ENCODE results near the gene SFMBT2.
"Not testable (repeated sequence)": the region's sequence is repeated elsewhere in the genome, so short reads cannot be mapped to it uniquely, and the experiment has no call there.

The SFMBT2 gene

GRCh38 chr10:7400068-7400715 lies 10.6 kb downstream of the SFMBT2 start:
- DNase-seq, result no peak

DNA sequence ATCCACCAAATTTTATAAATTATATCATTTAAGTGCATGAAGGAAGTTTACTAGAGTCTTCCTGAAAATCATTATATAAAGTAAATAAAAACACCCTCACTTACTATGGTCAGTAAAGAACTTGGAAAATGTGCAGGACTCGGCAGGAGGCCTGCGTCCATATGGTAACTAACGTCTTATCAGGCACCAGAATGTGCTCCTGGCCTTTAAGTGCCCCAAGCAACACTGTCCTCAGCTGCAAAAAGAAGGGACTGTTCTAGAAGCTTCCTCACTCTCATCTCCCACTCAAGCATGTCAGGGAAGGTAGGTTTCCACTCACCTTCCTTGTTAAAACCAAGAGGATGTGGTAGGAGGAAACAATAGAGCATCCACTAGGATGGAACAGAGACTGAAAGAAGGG lies 11.3 kb downstream of the SFMBT2 start:
- no peak for DNase-seq

GRCh38 chr10:7397049-7398035 lies 13.5 kb downstream of the SFMBT2 start:
- DNase-seq, result no peak

DNA sequence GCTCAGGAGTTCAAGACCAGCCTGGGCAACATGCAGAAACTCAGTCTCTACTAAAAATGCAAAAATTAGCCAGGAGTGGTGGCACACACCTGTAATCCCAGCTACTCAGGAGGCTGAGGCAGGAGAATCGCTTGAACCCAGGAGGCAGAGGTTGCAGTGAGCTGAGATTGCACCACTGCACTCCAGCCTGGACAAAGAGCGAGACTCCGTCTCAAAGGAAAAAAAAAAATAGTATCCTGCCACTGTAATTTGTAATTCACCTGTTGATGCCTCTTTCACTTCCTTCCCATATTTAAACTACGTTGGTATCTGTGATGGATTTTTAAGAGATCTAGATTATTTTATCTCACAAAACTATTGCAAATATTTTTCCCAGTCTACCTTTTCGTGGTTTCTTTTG lies 18.5 kb downstream of the SFMBT2 start:
- not testable (repeated sequence) for DNase-seq

GRCh38 chr10:7391748-7392147 lies 19.1 kb downstream of the SFMBT2 start:
- DNase-seq, result no peak

- DNase-seq, result not testable (repeated sequence)
Observed at GRCh38 chr10:7390689-7391110, 20.1 kb downstream of the SFMBT2 start.

DNA sequence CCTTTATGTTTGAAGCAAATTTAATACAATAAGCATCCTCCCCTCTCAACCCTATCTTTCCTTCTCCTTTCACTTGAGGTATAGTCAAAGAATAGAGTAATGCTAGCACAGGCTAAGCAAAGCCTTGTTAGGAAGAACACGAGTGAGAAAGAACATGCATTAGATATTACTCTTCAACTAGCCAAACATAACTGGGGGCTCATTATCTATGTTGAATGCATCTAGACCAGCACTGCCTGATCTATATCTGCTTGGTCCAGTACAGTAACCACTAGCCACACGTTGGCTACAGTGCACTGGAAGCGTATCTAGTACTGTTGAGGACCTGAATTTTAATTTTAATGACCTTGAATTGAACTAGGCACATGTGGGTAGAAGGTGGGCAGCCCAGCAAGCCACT lies 21.0 kb downstream of the SFMBT2 start:
- no peak for DNase-seq

- DNase-seq, result no peak
Observed at GRCh38 chr10:7389346-7389745, 21.5 kb downstream of the SFMBT2 start.

DNA sequence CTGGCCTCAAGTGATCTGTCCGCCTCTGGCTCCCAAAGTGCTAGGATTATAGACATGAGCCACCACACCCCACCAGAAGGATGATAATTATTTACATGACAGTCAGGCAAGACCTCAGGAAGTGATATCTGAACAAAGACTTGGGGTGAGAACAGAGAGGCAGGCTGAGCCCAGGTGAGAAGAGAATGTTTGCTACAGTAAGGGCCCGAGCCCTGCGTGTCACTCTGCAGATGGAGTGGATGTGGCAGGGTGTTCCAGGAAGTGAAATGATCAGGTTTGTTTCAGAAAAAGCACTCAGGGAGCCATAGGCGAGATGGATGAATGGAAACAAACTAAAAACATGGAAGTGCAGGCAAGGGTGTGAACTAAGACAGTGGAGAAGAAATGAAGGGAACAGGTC lies 22.2 kb downstream of the SFMBT2 start:
- DNase-seq, result peak; percentile 16 to 41

GRCh38 chr10:7388149-7388548 lies 22.7 kb downstream of the SFMBT2 start:
- not testable (repeated sequence) for DNase-seq

DNA sequence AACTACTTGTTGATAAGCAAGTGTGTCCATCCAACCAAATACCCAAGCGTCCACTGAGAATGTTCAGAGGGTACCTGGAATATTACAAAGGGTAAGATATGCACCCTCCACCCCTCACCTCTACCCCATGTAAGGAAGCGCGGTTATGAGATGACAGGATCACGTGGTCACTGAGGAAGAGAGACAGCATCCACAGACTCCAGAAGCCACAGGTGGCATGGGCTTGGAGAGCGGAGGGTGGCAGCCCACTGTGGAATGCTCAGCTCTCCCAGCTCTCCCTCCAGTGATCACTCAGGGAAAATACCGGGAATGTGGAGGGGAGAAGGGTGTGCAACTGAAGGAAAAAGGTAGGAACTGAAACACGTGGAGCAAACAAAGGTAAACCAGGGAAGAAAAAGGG lies 25.7 kb downstream of the SFMBT2 start:
- no peak for DNase-seq

GRCh38 chr10:7383442-7383841 lies 27.4 kb downstream of the SFMBT2 start:
- DNase-seq, result peak in 1 of 2 donors; percentile 18

DNA sequence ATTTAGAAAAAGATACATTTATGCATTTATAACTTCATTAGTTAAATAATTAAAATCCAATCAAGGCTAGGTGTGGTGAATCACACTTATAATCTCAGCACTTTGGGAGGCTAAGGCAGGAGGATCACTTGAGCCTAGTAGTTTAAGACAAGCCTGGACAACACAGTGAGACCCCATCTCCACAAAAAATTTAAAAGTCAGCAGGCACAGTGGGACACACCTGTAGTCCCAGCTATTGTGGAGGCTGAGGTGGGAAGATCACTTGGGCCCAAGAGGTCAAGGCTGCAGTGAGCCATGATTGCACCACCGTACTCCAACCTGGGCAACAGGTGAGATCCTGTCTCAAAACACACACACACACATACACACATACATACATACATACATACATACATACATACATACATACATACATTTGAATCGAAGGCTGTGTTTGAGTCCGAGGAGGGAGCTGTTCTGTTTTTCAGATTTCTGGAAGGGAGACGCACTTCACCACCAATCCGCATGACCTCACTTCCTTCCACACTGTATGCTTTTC lies 30.1 kb downstream of the SFMBT2 start:
- no peak for DNase-seq

- DNase-seq, result peak in 1 of 2 donors; percentile 5
Observed at GRCh38 chr10:7378602-7379403, 32.0 kb downstream of the SFMBT2 start.

- no peak for DNase-seq
Observed at GRCh38 chr10:7377614-7378248, 33.1 kb downstream of the SFMBT2 start.

GRCh38 chr10:7374795-7375194 lies 36.0 kb downstream of the SFMBT2 start:
- no peak for DNase-seq

GRCh38 chr10:7373039-7373438 lies 37.8 kb downstream of the SFMBT2 start:
- no peak for DNase-seq

GRCh38 chr10:7372504-7372903 lies 38.3 kb downstream of the SFMBT2 start:
- no peak for DNase-seq

GRCh38 chr10:7370511-7370910 lies 40.3 kb downstream of the SFMBT2 start:
- DNase-seq, result no peak

DNA sequence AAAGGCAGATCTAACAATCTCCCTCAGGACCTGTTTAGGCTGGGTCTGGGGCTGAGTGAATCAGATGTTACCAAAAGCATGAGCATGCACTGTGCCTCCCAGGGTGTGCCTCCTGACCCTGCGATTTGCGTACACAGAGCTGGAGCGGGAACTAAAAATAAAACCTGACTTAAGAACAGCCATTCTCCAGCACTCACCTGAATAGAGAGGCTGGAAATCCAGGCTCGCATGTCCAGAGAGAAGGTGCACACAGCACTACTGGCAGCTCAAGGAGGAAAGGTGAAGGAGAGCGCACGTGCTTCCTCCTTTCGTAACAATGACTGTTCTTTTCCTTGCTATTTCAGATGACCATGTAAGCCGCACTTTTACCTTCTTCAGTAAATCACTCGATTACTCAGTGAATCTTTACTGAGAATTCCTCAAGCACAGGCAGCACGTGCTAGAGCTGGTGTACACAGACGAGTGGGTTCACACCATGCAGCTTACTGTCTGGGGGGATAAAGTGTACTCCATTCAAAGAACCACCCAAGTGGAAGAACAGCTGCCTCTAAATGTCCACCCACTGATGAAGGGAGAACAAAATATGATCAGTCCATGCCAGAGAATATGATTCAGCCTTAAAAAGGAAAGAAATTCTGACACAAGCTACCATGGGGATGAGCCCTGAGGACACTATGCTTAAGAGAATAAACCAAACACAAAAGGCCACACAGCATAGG lies 45.6 kb downstream of the SFMBT2 start:
- no peak for DNase-seq

DNA sequence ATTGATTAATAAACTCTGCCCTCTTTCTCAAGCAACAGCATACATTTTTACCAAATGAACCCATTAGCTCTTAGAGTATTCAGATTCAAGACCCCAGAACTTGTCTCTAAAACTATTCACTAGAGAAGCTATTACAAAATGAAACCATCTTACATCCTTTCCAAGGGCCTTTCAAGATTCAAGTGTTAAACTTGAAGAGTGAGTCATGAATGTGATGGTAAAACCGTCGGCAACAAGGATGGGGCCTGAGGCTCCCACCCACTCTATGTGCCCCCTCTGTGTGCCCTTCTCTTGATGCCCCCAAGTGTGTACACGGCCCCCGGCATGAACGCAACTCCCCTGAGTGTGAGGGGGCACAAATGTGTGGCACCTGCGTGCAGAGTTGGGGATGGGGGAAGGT lies 46.4 kb downstream of the SFMBT2 start:
- no peak for DNase-seq

DNA sequence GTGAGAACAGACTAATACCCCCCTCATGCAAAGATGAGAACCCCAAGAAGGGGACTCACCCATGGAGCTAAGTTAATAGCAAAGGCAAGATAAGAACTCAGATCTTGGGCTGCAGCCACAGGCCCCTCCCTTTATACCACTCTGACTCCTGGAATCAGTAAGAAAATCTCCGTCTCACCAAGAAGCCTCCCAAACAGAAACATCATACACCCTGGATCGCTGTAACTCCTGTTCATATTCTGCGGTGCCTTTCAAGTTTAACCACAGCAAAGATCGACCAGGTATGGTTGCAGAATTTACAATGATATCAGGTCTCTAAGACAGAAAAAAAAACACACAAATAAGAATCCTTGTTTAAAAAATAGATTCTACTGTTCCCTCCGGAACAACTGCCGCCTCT lies 47.1 kb downstream of the SFMBT2 start:
- DNase-seq, result no peak
